ENCODE data around the gene PDK2. TPM values are rescaled to one million over a fixed set of nuclear protein-coding genes. Genes with fewer than 3 reads are reported as not detected.
"Not testable (repeated sequence)": the region's sequence is repeated elsewhere in the genome, so short reads cannot be mapped to it uniquely, and the experiment has no call there.

PDK2 gene
- total RNA-seq, 1 donor from 2014 or later, result 13.7 TPM

GRCh38 chr17:50061713-50062045, 33.5 kb upstream of the PDK2 start:
- H3K27me3 Mint-ChIP-seq (ENCODE audit: insufficient read depth); H3K27ac Mint-ChIP-seq; intact Hi-C loops (cut with micrococcal nuclease); H3K9me3 Mint-ChIP-seq; DNase-seq (ENCODE audit: low spot score); H3K36me3 Mint-ChIP-seq (ENCODE audit: low read depth); H3K4me3 Mint-ChIP-seq: not testable (repeated sequence)
- H3K4me1 Mint-ChIP-seq (ENCODE audit: low read depth), result peaks cover 26% of the 10 kb centered on the region

GRCh38 chr17:50062293-50063243, 32.6 kb upstream of the PDK2 start:
- intact Hi-C loops (cut with micrococcal nuclease), result no loop called here
- no peaks in the 10 kb centered on the region for H3K27me3 Mint-ChIP-seq (ENCODE audit: insufficient read depth)
- H3K36me3 Mint-ChIP-seq (ENCODE audit: low read depth), result peaks cover 6% of the 10 kb centered on the region
- DNase-seq (ENCODE audit: low spot score), result no peak
- H3K4me3 Mint-ChIP-seq, result no peak overlapping the region
- peaks cover 18% of the 10 kb centered on the region for H3K4me1 Mint-ChIP-seq (ENCODE audit: low read depth)
- no peak overlapping the region for H3K27ac Mint-ChIP-seq
- no peaks in the 10 kb centered on the region for H3K9me3 Mint-ChIP-seq

- Mint-ChIP-seq H3K27ac (no peak overlapping the region), H3K9me3 (no peaks in the 10 kb centered on the region), H3K4me3 (no peak overlapping the region), H3K36me3 (ENCODE audit: low read depth) (peaks cover 10% of the 10 kb centered on the region), H3K27me3 (ENCODE audit: insufficient read depth) (no peaks in the 10 kb centered on the region), H3K4me1 (ENCODE audit: low read depth) (peaks cover 6% of the 10 kb centered on the region)
- intact Hi-C loops (cut with micrococcal nuclease), result no loop called here
- no peak for DNase-seq (ENCODE audit: low spot score)
These were observed 31.4 kb upstream of the PDK2 start for GRCh38 chr17:50063561-50064252.

GRCh38 chr17:50064253-50065001, 30.7 kb upstream of the PDK2 start:
- H3K27me3 Mint-ChIP-seq (ENCODE audit: insufficient read depth), result no peaks in the 10 kb centered on the region
- no peak for DNase-seq (ENCODE audit: low spot score)
- peaks cover 10% of the 10 kb centered on the region for H3K36me3 Mint-ChIP-seq (ENCODE audit: low read depth)
- H3K4me1 Mint-ChIP-seq (ENCODE audit: low read depth), result peaks cover 3% of the 10 kb centered on the region
- no peaks in the 10 kb centered on the region for H3K9me3 Mint-ChIP-seq
- no peak overlapping the region for H3K27ac Mint-ChIP-seq
- H3K4me3 Mint-ChIP-seq, result no peak overlapping the region
- intact Hi-C loops (cut with micrococcal nuclease), result no loop called here

- Mint-ChIP-seq H3K9me3 (no peaks in the 10 kb centered on the region), H3K36me3 (ENCODE audit: low read depth) (peaks cover 15% of the 10 kb centered on the region), H3K27ac (no peak overlapping the region), H3K4me1 (ENCODE audit: low read depth) (no peaks in the 10 kb centered on the region), H3K4me3 (no peak overlapping the region), H3K27me3 (ENCODE audit: insufficient read depth) (no peaks in the 10 kb centered on the region)
- intact Hi-C loops (cut with micrococcal nuclease), result no loop called here
- DNase-seq (ENCODE audit: low spot score), result no peak
These were observed 30.1 kb upstream of the PDK2 start for GRCh38 chr17:50065056-50065455.

- no peaks in the 10 kb centered on the region for H3K27me3 Mint-ChIP-seq (ENCODE audit: insufficient read depth)
- peaks cover 22% of the 10 kb centered on the region for H3K36me3 Mint-ChIP-seq (ENCODE audit: low read depth)
- intact Hi-C loops (cut with micrococcal nuclease), result no loop called here
- DNase-seq (ENCODE audit: low spot score), result no peak
- no peak overlapping the region for H3K4me3 Mint-ChIP-seq
- no peak overlapping the region for H3K27ac Mint-ChIP-seq
- no peaks in the 10 kb centered on the region for H3K4me1 Mint-ChIP-seq (ENCODE audit: low read depth)
- H3K9me3 Mint-ChIP-seq, result peaks cover 5% of the 10 kb centered on the region
These were observed 28.2 kb upstream of the PDK2 start for GRCh38 chr17:50066995-50067394.

- no peak for DNase-seq (ENCODE audit: low spot score)
- Mint-ChIP-seq H3K27ac (no peak overlapping the region), H3K36me3 (ENCODE audit: low read depth) (peaks cover 26% of the 10 kb centered on the region), H3K4me1 (ENCODE audit: low read depth) (no peaks in the 10 kb centered on the region), H3K27me3 (ENCODE audit: insufficient read depth) (no peaks in the 10 kb centered on the region), H3K9me3 (peaks cover 5% of the 10 kb centered on the region), H3K4me3 (no peak overlapping the region)
- intact Hi-C loops (cut with micrococcal nuclease), result no loop called here
These were observed 27.2 kb upstream of the PDK2 start for GRCh38 chr17:50067996-50068395.

- Mint-ChIP-seq H3K36me3 (ENCODE audit: low read depth) (peaks cover 26% of the 10 kb centered on the region), H3K9me3 (peaks cover 5% of the 10 kb centered on the region), H3K4me1 (ENCODE audit: low read depth) (no peaks in the 10 kb centered on the region), H3K27ac (no peak overlapping the region), H3K4me3 (no peak overlapping the region), H3K27me3 (ENCODE audit: insufficient read depth) (no peaks in the 10 kb centered on the region)
- no peak for DNase-seq (ENCODE audit: low spot score)
- intact Hi-C loops (cut with micrococcal nuclease), result no loop called here
These were observed 24.1 kb upstream of the PDK2 start for GRCh38 chr17:50070908-50071680.

GRCh38 chr17:50071692-50072091, 23.5 kb upstream of the PDK2 start:
- DNase-seq (ENCODE audit: low spot score), result no peak
- H3K4me1 Mint-ChIP-seq (ENCODE audit: low read depth), result no peaks in the 10 kb centered on the region
- no peak overlapping the region for H3K27ac Mint-ChIP-seq
- intact Hi-C loops (cut with micrococcal nuclease), result no loop called here
- H3K9me3 Mint-ChIP-seq, result peaks cover 5% of the 10 kb centered on the region
- H3K27me3 Mint-ChIP-seq (ENCODE audit: insufficient read depth), result no peaks in the 10 kb centered on the region
- H3K4me3 Mint-ChIP-seq, result no peak overlapping the region
- peaks cover 26% of the 10 kb centered on the region for H3K36me3 Mint-ChIP-seq (ENCODE audit: low read depth)

GRCh38 chr17:50072130-50072529, 23.0 kb upstream of the PDK2 start:
- Mint-ChIP-seq H3K27ac (no peak overlapping the region), H3K27me3 (ENCODE audit: insufficient read depth) (no peaks in the 10 kb centered on the region), H3K36me3 (ENCODE audit: low read depth) (peaks cover 26% of the 10 kb centered on the region), H3K4me3 (no peak overlapping the region), H3K4me1 (ENCODE audit: low read depth) (no peaks in the 10 kb centered on the region), H3K9me3 (peaks cover 5% of the 10 kb centered on the region)
- no peak for DNase-seq (ENCODE audit: low spot score)
- intact Hi-C loops (cut with micrococcal nuclease), result no loop called here

- Mint-ChIP-seq H3K4me1 (ENCODE audit: low read depth) (no peaks in the 10 kb centered on the region), H3K4me3 (no peak overlapping the region), H3K9me3 (peaks cover 5% of the 10 kb centered on the region), H3K36me3 (ENCODE audit: low read depth) (peaks cover 32% of the 10 kb centered on the region), H3K27ac (no peak overlapping the region), H3K27me3 (ENCODE audit: insufficient read depth) (no peaks in the 10 kb centered on the region)
- no peak for DNase-seq (ENCODE audit: low spot score)
- intact Hi-C loops (cut with micrococcal nuclease), result no loop called here
These were observed 22.2 kb upstream of the PDK2 start for GRCh38 chr17:50072925-50073324.

- Mint-ChIP-seq H3K27ac (no peak overlapping the region), H3K4me1 (ENCODE audit: low read depth) (no peaks in the 10 kb centered on the region), H3K4me3 (no peak overlapping the region), H3K36me3 (ENCODE audit: low read depth) (peaks cover 32% of the 10 kb centered on the region), H3K27me3 (ENCODE audit: insufficient read depth) (no peaks in the 10 kb centered on the region), H3K9me3 (peaks cover 5% of the 10 kb centered on the region)
- intact Hi-C loops (cut with micrococcal nuclease), result no loop called here
- DNase-seq (ENCODE audit: low spot score), result no peak
These were observed 20.9 kb upstream of the PDK2 start for GRCh38 chr17:50074227-50074626.

Data from activated T-helper 1 cell treated with anti-CD3 and anti-CD28 coated beads, Interleukin-12 subunit alpha, Interleukin-12 subunit beta, Interleukin-2, Interleukin-4 antibody, amounts not matched to agents 30 ng/mL and 10 ng/mL and 1 ng/mL, durations not matched to agents 14 hours and 24 hours and 36 hours (primary cell).